NK-92 (cell line): ENCODE measurements around the gene HOXA3.

Experiments used
- DNase-seq: peaks from one replicate; lab custom pipeline; 2025; ENCODE audit not compliant: unreplicated experiment; lab: John Stamatoyannopoulos, UW

The HOXA3 gene

GRCh38 chr7:27131390-27131819 lies 21.0 kb downstream of the HOXA3 start:
- no peak for DNase-seq

GRCh38 chr7:27130540-27131389 lies 21.6 kb downstream of the HOXA3 start, which contains the start of gene HOXA4:
Gene HOXA4, minus strand, starts transcription at chr7:27130757. Its CDS starts 24 bp downstream, at chr7:27130733.
- DNase-seq, result no peak

GRCh38 chr7:27129729-27130539 lies 22.4 kb downstream of the HOXA3 start:
- DNase-seq, result no peak

GRCh38 chr7:27128776-27129728 lies 23.3 kb downstream of the HOXA3 start:
- no peak for DNase-seq

GRCh38 chr7:27128034-27128433 lies 24.3 kb downstream of the HOXA3 start:
- DNase-seq, result no peak

GRCh38 chr7:27126596-27127327 lies 25.6 kb downstream of the HOXA3 start:
- DNase-seq, result no peak

GRCh38 chr7:27125986-27126394 lies 26.4 kb downstream of the HOXA3 start:
- no peak for DNase-seq

- no peak for DNase-seq
Measured at GRCh38 chr7:27124902-27125689, 27.3 kb downstream of the HOXA3 start.

- DNase-seq, result no peak
Measured at GRCh38 chr7:27124096-27124901, 28.1 kb downstream of the HOXA3 start.

GRCh38 chr7:27123477-27124053 lies 28.8 kb downstream of the HOXA3 start:
- no peak for DNase-seq

GRCh38 chr7:27123007-27123476 lies 29.3 kb downstream of the HOXA3 start:
- DNase-seq, result no peak

GRCh38 chr7:27122077-27122910 lies 30.1 kb downstream of the HOXA3 start:
- DNase-seq, result no peak

- DNase-seq, result no peak
Measured at GRCh38 chr7:27121684-27122076, 30.7 kb downstream of the HOXA3 start.

GRCh38 chr7:27119412-27119911 lies 32.9 kb downstream of the HOXA3 start:
- no peak for DNase-seq

GRCh38 chr7:27118580-27118979 lies 33.8 kb downstream of the HOXA3 start:
- DNase-seq, result no peak

- DNase-seq, result no peak
Measured at GRCh38 chr7:27117887-27118491, 34.4 kb downstream of the HOXA3 start.
